ENCODE data around the gene DMPK. TPM values are rescaled to one million over a fixed set of nuclear protein-coding genes. Genes with fewer than 3 reads are reported as not detected.

Gene DMPK, protein sequence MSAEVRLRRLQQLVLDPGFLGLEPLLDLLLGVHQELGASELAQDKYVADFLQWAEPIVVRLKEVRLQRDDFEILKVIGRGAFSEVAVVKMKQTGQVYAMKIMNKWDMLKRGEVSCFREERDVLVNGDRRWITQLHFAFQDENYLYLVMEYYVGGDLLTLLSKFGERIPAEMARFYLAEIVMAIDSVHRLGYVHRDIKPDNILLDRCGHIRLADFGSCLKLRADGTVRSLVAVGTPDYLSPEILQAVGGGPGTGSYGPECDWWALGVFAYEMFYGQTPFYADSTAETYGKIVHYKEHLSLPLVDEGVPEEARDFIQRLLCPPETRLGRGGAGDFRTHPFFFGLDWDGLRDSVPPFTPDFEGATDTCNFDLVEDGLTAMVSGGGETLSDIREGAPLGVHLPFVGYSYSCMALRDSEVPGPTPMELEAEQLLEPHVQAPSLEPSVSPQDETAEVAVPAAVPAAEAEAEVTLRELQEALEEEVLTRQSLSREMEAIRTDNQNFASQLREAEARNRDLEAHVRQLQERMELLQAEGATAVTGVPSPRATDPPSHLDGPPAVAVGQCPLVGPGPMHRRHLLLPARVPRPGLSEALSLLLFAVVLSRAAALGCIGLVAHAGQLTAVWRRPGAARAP
- total RNA-seq = 63.0 TPM
- 31.3 TPM for polyA plus RNA-seq (ENCODE audit: insufficient read depth, low read depth, low replicate concordance)
- long read RNA-seq, donor 1, partial matches to known transcripts = 0 of 6 reads
- long read RNA-seq, donor 1, other reads (novel, unspliced or antisense) = 0 of 6 reads
- long read RNA-seq, donor 2, partial matches to known transcripts = 0 of 6 reads
- long read RNA-seq, donor 2, other reads (novel, unspliced or antisense) = 0 of 6 reads
- long read RNA-seq, donor 3, partial matches to known transcripts = 0 of 5 reads
- long read RNA-seq, donor 3, other reads (novel, unspliced or antisense) = 0 of 5 reads
- long read RNA-seq, donor 4, partial matches to known transcripts = 0 of 5 reads
- long read RNA-seq, donor 4, other reads (novel, unspliced or antisense) = 0 of 5 reads
- long read RNA-seq, donor 5, partial matches to known transcripts = 0 of 3 reads
- long read RNA-seq, donor 5, other reads (novel, unspliced or antisense) = 0 of 3 reads
- long read RNA-seq, donor 6, partial matches to known transcripts = 0 of 2 reads
- long read RNA-seq, donor 6, other reads (novel, unspliced or antisense) = 0 of 2 reads
- long read RNA-seq, donor 7, partial matches to known transcripts = 33 of 56 reads
- long read RNA-seq, donor 7, other reads (novel, unspliced or antisense) = 15 of 56 reads
- long read RNA-seq, donor 8, partial matches to known transcripts = 0 of 3 reads
- long read RNA-seq, donor 8, other reads (novel, unspliced or antisense) = 0 of 3 reads
- long read RNA-seq, donor 9 = 0 reads
- long read RNA-seq, donor 10, partial matches to known transcripts = 0 of 5 reads
- long read RNA-seq, donor 10, other reads (novel, unspliced or antisense) = 0 of 5 reads

DNA sequence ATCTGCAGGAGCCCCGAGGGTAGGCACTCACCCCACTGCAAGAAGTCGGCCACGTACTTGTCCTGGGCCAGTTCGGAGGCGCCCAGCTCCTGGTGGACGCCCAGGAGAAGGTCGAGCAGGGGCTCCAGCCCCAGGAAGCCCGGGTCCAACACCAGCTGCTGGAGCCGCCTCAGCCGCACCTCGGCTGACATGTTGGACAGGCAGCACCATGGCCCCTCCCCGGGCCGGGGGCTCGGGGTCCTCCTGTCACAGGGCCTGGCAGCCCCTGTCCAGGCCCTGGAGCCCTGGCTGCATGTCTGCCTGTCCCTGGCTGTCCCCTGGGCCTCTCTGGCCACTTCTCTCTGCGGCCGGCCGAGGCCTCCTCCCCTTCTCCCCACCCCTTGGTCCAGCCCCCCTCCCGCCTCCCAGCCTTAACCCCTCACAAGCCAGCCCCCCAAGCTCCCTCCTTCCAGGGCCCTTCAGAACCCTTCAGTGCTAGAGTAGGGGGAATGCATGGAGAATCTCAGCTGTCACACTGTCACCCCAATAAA is at the start of gene DMPK:
TSS of gene DMPK (minus strand) at position 329 of the 530 bp plus-strand sequence. CDS start at position 191, 138 bp downstream.
- Histone ChIP-seq H3K27me3 (ENCODE audit: control insufficient read depth, insufficient read depth, low read length) (no peaks in the 10 kb centered on the region), H3K9ac (ENCODE audit: low read length in 3 of 3) (peak within 1 kb of the TSS in 1 of 3 donors; percentile 40), H3K36me3 (ENCODE audit: control insufficient read depth in 2 of 3, insufficient read depth in 3 of 3, low read length in 3 of 3) (peaks cover 0 to 5% (median 3%) of the 10 kb centered on the region in 3 donors), H3K4me3 (ENCODE audit: low read length in 3 of 3) (peak within 1 kb of the TSS in 1 of 3 donors; percentile 32), H3K9me3 (ENCODE audit: control insufficient read depth in 2 of 3, insufficient read depth in 1 of 3, low read length in 3 of 3) (no peaks in the 10 kb centered on the region), H3K27ac (ENCODE audit: low read depth in 2 of 2, low read length in 2 of 2) (peak within 1 kb of the TSS; percentile 51 to 61), H3K4me1 (ENCODE audit: control insufficient read depth in 2 of 3, insufficient read depth in 2 of 3, low read depth in 1 of 3, low read length in 3 of 3) (peaks cover 0 to 24% (median 0%) of the 10 kb centered on the region in 3 donors)
- TF ChIP-seq, protein P1, sequence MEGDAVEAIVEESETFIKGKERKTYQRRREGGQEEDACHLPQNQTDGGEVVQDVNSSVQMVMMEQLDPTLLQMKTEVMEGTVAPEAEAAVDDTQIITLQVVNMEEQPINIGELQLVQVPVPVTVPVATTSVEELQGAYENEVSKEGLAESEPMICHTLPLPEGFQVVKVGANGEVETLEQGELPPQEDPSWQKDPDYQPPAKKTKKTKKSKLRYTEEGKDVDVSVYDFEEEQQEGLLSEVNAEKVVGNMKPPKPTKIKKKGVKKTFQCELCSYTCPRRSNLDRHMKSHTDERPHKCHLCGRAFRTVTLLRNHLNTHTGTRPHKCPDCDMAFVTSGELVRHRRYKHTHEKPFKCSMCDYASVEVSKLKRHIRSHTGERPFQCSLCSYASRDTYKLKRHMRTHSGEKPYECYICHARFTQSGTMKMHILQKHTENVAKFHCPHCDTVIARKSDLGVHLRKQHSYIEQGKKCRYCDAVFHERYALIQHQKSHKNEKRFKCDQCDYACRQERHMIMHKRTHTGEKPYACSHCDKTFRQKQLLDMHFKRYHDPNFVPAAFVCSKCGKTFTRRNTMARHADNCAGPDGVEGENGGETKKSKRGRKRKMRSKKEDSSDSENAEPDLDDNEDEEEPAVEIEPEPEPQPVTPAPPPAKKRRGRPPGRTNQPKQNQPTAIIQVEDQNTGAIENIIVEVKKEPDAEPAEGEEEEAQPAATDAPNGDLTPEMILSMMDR (IDR thresholded peaks at IDR 0.05; ENCODE audit: borderline replicate concordance, extremely low read depth, insufficient read depth) = no peak
- DNase-seq (peak in 2 of 5 donors; percentile 27 to 92), FAIRE-seq (no peak)
- intact Hi-C loops (cut with DNase I) = no loop called here

DNA sequence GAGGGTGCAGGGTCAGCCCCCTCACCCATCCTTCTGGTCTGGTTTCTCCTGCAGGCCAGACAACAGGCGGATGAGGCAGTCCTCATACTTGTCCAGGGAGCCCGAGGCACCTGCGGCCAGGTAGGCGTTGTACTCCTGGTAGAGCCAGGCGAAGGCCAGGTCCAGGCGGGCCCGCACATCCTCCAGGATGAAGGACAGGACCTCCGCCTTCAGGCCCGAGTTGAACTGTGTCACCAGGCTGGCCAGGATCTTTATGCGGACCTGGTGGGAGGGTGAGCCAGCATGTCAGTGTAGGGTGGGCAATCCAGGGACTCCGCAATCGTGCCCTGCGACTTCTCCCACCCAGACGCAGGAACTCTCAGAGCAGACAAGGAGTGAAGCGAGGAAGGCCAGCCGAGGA is 46.7 kb upstream of the DMPK start:
- H3K36me3 ChIP-seq (ENCODE audit: control insufficient read depth in 2 of 3, insufficient read depth in 3 of 3, low read length in 3 of 3) = peaks cover 2 to 52% (median 35%) of the 10 kb centered on the region in 3 donors
- intact Hi-C loops (cut with DNase I) = no loop called here
- TF ChIP-seq, protein P1 (IDR thresholded peaks at IDR 0.05; ENCODE audit: borderline replicate concordance, extremely low read depth, insufficient read depth) = no peak
- H3K27ac ChIP-seq (ENCODE audit: low read depth in 2 of 2, low read length in 2 of 2) = no peak overlapping the region
- H3K9ac ChIP-seq (ENCODE audit: low read length in 3 of 3) = no peak overlapping the region
- FAIRE-seq (no peak), DNase-seq (no peak)
- no peaks in the 10 kb centered on the region for H3K27me3 ChIP-seq (ENCODE audit: control insufficient read depth, insufficient read depth, low read length)
- no peak overlapping the region for H3K4me3 ChIP-seq (ENCODE audit: low read length in 3 of 3)
- H3K4me1 ChIP-seq (ENCODE audit: control insufficient read depth in 2 of 3, insufficient read depth in 2 of 3, low read depth in 1 of 3, low read length in 3 of 3) = no peaks in the 10 kb centered on the region
- H3K9me3 ChIP-seq (ENCODE audit: control insufficient read depth in 2 of 3, insufficient read depth in 1 of 3, low read length in 3 of 3) = no peaks in the 10 kb centered on the region

DNA sequence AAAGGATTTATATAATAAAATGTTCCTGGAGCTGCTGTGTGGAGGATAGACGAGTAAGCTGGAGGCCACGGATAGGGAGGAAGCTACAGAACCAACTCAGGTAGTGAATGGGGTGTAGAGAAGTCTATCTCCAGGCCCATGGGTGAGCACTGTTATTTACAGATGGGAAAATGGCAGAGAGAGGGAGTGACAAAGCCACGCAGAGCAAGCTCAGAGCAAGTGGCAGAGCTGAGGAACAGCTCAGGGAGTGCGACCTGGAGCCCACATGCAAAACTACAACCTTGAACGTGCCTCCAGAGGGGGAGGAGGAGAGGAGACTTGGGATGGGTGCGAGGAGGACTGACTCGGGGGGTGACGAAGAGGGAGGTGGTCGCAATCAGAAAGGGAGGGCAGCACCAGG is 46.2 kb upstream of the DMPK start:
- DNase-seq = no peak
- no peaks in the 10 kb centered on the region for H3K27me3 ChIP-seq (ENCODE audit: control insufficient read depth, insufficient read depth, low read length)
- FAIRE-seq = no peak
- no peak overlapping the region for H3K9ac ChIP-seq (ENCODE audit: low read length in 3 of 3)
- no peak overlapping the region for H3K4me3 ChIP-seq (ENCODE audit: low read length in 3 of 3)
- TF ChIP-seq, protein P1 (IDR thresholded peaks at IDR 0.05; ENCODE audit: borderline replicate concordance, extremely low read depth, insufficient read depth) = no peak
- intact Hi-C loops (cut with DNase I) = no loop called here
- peaks cover 2 to 52% (median 35%) of the 10 kb centered on the region in 3 donors for H3K36me3 ChIP-seq (ENCODE audit: control insufficient read depth in 2 of 3, insufficient read depth in 3 of 3, low read length in 3 of 3)
- no peaks in the 10 kb centered on the region for H3K9me3 ChIP-seq (ENCODE audit: control insufficient read depth in 2 of 3, insufficient read depth in 1 of 3, low read length in 3 of 3)
- H3K4me1 ChIP-seq (ENCODE audit: control insufficient read depth in 2 of 3, insufficient read depth in 2 of 3, low read depth in 1 of 3, low read length in 3 of 3) = no peaks in the 10 kb centered on the region
- no peak overlapping the region for H3K27ac ChIP-seq (ENCODE audit: low read depth in 2 of 2, low read length in 2 of 2)

Data from kidney (tissue), 22 donors.